GM12875 (cell line): ENCODE results near the gene SUN5.
"Not testable (repeated sequence)": the region's sequence is repeated elsewhere in the genome, so short reads cannot be mapped to it uniquely, and the experiment has no call there.

Experiments used
- H3K4me3 ChIP-seq: one replicate; pipeline ENCODE4 v1.5.1; 2011; ENCODE audit warnings: low read depth, low read length, control low read depth
- CTCF ChIP-seq: IDR thresholded peaks from 2 replicates; pipeline ENCODE4 v1.5.1; 2011; ENCODE audit warnings: low read depth, mild to moderate bottlenecking, control low read depth, inconsistent platforms, low read length, moderate library complexity, borderline replicate concordance; ENCODE audit not compliant: insufficient read depth

The SUN5 gene

GRCh38 chr20:32964575-32964974 lies 39.7 kb downstream of the SUN5 start:
- no peak overlapping the region for H3K4me3 ChIP-seq
- no peak for TF ChIP-seq CTCF

GRCh38 chr20:32963176-32963575 lies 41.1 kb downstream of the SUN5 start:
- no peak for TF ChIP-seq CTCF
- no peak overlapping the region for H3K4me3 ChIP-seq

DNA sequence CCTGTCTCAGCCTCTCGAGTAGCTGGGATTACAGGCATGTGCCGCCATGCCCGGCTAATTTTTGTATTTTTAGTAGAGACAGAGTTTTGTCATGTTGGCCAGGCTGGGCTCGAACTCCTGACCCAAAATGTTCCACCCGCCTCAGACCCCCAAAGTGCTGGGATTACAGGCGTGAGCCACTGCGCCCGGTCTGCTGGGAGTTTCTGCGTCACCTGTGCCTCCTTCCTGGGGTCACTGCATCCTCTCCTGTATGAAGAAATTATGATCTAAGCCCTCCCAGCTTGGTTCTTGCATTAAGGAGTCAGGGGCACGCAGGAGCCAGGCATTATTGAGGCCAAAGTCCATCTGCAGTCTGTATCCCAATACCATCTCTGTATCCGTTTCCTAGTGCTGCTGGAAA lies 41.6 kb downstream of the SUN5 start:
- not testable (repeated sequence) for H3K4me3 ChIP-seq

DNA sequence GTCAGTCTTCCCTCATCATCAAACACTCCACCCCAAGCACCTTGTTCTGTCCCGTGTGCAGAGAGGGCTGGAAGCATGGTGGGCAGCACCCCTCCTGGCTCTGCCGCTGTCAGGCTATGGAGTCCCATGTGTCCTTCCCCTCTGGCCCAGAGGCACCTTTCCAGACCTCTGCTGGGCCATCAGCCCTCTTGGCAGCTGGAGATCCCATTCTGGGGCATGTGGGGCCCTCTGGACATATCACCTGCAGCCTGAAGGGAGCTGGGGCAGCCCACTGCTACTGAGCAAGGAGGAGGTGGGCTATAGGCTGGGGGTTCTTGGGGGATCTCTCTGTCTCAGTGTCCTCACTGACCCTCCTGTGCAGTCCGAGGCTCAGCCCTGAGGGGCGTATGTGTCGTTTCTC lies 42.2 kb downstream of the SUN5 start:
- no peak overlapping the region for H3K4me3 ChIP-seq

GRCh38 chr20:32960849-32961731 lies 43.1 kb downstream of the SUN5 start:
- TF ChIP-seq CTCF: no peak
- no peak overlapping the region for H3K4me3 ChIP-seq

More for the DNA sequence above, 42.2 kb downstream of the SUN5 start:
- TF ChIP-seq CTCF: no peak

GRCh38 chr20:32960222-32960518 lies 44.1 kb downstream of the SUN5 start:
- no peak overlapping the region for H3K4me3 ChIP-seq
- no peak for TF ChIP-seq CTCF

DNA sequence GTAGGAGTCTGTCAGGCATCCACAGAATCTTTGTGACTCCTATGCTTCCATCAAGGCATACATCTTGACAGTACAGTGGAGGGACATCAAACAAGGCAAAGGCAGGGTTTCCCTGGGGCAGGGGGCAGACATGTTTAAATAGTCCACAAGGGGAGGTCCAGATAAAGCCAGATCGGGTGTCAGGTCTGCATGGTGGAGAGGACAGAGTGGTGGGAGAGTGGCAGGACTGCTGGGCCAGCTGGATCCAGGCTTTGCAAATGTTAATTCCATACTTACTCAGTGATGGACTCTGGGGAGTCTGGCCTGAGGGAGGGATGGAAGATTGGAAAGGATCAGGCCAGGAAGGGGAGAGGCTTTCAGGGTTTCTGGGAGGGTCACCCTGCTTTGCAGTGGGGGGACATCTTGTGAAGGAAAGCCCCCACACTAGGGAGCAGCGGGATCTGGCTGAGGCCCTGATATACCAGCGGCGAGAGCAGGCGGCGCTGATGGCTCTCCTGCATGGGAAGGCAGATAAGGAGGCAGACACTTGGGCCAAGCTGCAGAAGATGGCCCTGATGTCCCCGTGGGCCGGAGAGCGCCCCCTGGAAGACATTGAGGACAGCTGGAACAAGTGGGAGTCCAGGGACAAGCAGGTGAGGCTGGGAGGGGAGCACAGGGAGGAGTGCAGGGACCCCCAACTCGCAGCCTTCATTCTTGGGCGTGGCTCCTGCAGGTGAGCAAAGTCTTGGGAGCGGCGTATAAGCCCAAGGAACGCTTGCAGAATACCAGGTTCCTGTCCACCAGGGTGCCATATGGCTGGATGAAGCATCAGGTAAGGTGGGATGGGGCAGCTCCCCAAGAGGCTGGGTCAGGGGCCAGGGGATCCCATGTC lies 44.6 kb downstream of the SUN5 start:
- H3K4me3 ChIP-seq: no peak overlapping the region
- no peak for TF ChIP-seq CTCF
